Keratinocyte (primary cell): ENCODE data around the gene EML5. TPM values are rescaled to one million over a fixed set of nuclear protein-coding genes. Genes with fewer than 3 reads are reported as not detected.

Experiments
- DNase-seq: peaks from one replicate; pipeline ENCODE4 v3.0.0-alpha.2; 2011; ENCODE audit warnings: low read depth, missing footprints, low spot score
- FAIRE-seq: peaks from 2 replicates; lab custom pipeline; 2011; peaks lifted over from hg19 to GRCh38; lab: Jason Lieb, UNC
- H2AFZ ChIP-seq: 2 replicates; pipeline ENCODE4 v1.6.0; 2012; ENCODE audit warnings: low read length, control low read depth, inconsistent platforms; ENCODE audit not compliant: control insufficient read depth
- H3K27ac ChIP-seq: 2 replicates; pipeline ENCODE4 v1.5.1; 2011; ENCODE audit warnings: low read length; ENCODE audit not compliant: control insufficient read depth, insufficient read depth
- H3K27me3 ChIP-seq: 3 replicates; pipeline ENCODE4 v1.6.0; 2011; ENCODE audit warnings: low read length; ENCODE audit not compliant: control insufficient read depth, insufficient read depth; ENCODE audit errors: extremely low read depth
- H3K36me3 ChIP-seq, 2 experiments: 2 replicates in 1 of 2; 3 replicates in 1 of 2; pipeline ENCODE4 v1.5.1; 2011; ENCODE audit warnings: low read length in 2 of 2, mild to moderate bottlenecking in 1 of 2; ENCODE audit not compliant: control insufficient read depth in 2 of 2, insufficient read depth in 2 of 2; ENCODE audit errors: extremely low read depth in 1 of 2
- H3K4me1 ChIP-seq: 3 replicates; pipeline ENCODE4 v1.5.1; 2011; ENCODE audit warnings: low read length; ENCODE audit not compliant: control insufficient read depth, insufficient read depth; ENCODE audit errors: extremely low read depth
- H3K4me2 ChIP-seq: 3 replicates; pipeline ENCODE4 v1.6.0; 2011; ENCODE audit warnings: low read depth, low read length; ENCODE audit not compliant: control insufficient read depth, insufficient read depth; ENCODE audit errors: extremely low read depth
- H3K4me3 ChIP-seq, 3 experiments: fragments of 200-600 bp in 1 of 3; sonication (generic) in 1 of 3; 2 replicates in 2 of 3; 3 replicates in 1 of 3; pipeline ENCODE4 v1.5.1; 2011 to 2016; ENCODE audit warnings: low read length in 3 of 3, mild to moderate bottlenecking in 3 of 3, control low read depth in 2 of 3, inconsistent platforms in 1 of 3, low read depth in 1 of 3, mixed read lengths in 1 of 3, mixed run types in 1 of 3, moderate library complexity in 1 of 3; ENCODE audit not compliant: control insufficient read depth in 2 of 3, insufficient read depth in 2 of 3; ENCODE audit errors: extremely low read depth in 1 of 3
- H3K79me2 ChIP-seq: 2 replicates; pipeline ENCODE4 v1.6.0; 2012; ENCODE audit warnings: low read length; ENCODE audit not compliant: control insufficient read depth, insufficient read depth
- H3K9ac ChIP-seq: 3 replicates; pipeline ENCODE4 v1.6.0; 2011; ENCODE audit warnings: low read length; ENCODE audit not compliant: control insufficient read depth, insufficient read depth; ENCODE audit errors: extremely low read depth
- H3K9me1 ChIP-seq: 3 replicates; pipeline ENCODE4 v1.6.0; 2011; ENCODE audit warnings: low read length; ENCODE audit not compliant: control insufficient read depth, insufficient read depth; ENCODE audit errors: extremely low read depth
- H3K9me3 ChIP-seq: 2 replicates; pipeline ENCODE4 v1.5.1; 2012; ENCODE audit warnings: low read depth, low read length; ENCODE audit not compliant: control insufficient read depth
- H4K20me1 ChIP-seq: 3 replicates; pipeline ENCODE4 v1.6.0; 2011; ENCODE audit warnings: low read length; ENCODE audit not compliant: control insufficient read depth, insufficient read depth; ENCODE audit errors: extremely low read depth
- CTCF ChIP-seq, 3 experiments: IDR thresholded peaks in 1 of 3; conservative IDR thresholded peaks in 1 of 3; optimal IDR thresholded peaks in 1 of 3; 2 replicates in 2 of 3; 3 replicates in 1 of 3; pipeline versions ENCODE3 to v1.5.1; 2011; ENCODE audit warnings: low read length in 3 of 3, mild to moderate bottlenecking in 3 of 3, moderate library complexity in 2 of 3, control low read depth in 1 of 3, inconsistent platforms in 1 of 3; ENCODE audit not compliant: insufficient read depth in 2 of 3; ENCODE audit errors: extremely low read depth in 1 of 3
- EZH2 ChIP-seq: IDR thresholded peaks from one replicate; pipeline ENCODE4 v1.6.1; 2012; ENCODE audit warnings: inconsistent platforms, mild to moderate bottlenecking, low read length, moderate library complexity
- dilution Hi-C: fragments of 300-500 bp; cut with MboI; formaldehyde crosslinking; loops from one replicate; pipeline ENCODE4 v1.7.0; 2020; ENCODE audit warnings: low sequenced_read_pairs; ENCODE audit not compliant: extremely low pct_ligation_motif_present
- polyA plus RNA-seq, 5 experiments: library from polyadenylated mRNA; depleted of rRNA in 3 of 5; stranded (reverse) in 3 of 5; stranded (forward) in 1 of 5; unstranded in 1 of 5; fragments of >200 nt; gene quantifications; 1 replicate in 1 of 5; 2 replicates in 3 of 5; 3 replicates in 1 of 5; pipeline versions ENCODE4 v1.2.1 to v1.2.3, GENCODE V29; 2011 to 2012; ENCODE audit warnings: missing spikeins in 2 of 5, low read depth in 1 of 5, low replicate concordance in 1 of 5

EML5 gene
- polyA plus RNA-seq, 1 donor (not counting 4 experiments of a cell fraction or from before 2014, with no cell fraction given): 1.4 TPM

DNA sequence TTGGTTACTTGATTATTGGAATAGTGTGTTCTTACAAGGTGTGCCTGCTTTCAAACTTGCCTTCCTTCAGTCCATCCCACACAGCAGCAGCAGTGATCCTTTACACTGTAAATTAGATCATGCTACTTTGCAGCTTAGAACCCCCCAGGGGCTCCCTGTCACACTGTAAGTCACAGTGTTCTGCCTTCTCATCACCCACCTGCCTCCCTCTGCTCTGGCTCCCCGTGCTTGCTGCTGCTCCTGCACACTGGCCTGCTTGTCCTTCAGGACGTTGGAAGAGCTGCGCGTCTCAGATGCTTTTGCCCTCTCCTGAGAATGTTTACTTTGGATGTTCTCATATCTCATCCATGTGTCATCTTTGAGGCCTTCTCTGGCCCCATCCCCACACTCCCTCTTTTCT, 202.6 kb downstream of the EML5 start:
- no peak for TF ChIP-seq EZH2
- TF ChIP-seq CTCF (optimal IDR thresholded peaks at IDR 0.05 in 1 of 3, IDR thresholded peaks at IDR 0.05 in 1 of 3, conservative IDR thresholded peaks at IDR 0.05 in 1 of 3; ENCODE audit: extremely low read depth in 1 of 3, insufficient read depth in 2 of 3, low read length in 3 of 3): no peak
- Histone ChIP-seq H3K36me3 (peaks cover 6 to 7% of the 10 kb centered on the region in 2 experiments), H4K20me1 (no peaks in the 10 kb centered on the region), H3K4me2 (no peak overlapping the region), H3K79me2 (no peaks in the 10 kb centered on the region), H3K27me3 (no peaks in the 10 kb centered on the region), H3K4me3 (no peak overlapping the region), H2AFZ (no peak overlapping the region), H3K27ac (no peak overlapping the region), H3K4me1 (no peaks in the 10 kb centered on the region), H3K9me3 (no peaks in the 10 kb centered on the region), H3K9me1 (no peaks in the 10 kb centered on the region), H3K9ac (no peak overlapping the region)
- DNase-seq (no peak), FAIRE-seq (no peak)
- dilution Hi-C loops: no loop called here

GRCh38 chr14:88588081-88588480, 204.7 kb downstream of the EML5 start:
- H4K20me1 ChIP-seq: no peaks in the 10 kb centered on the region
- no peak overlapping the region for H3K27ac ChIP-seq

More at GRCh38 chr14:88588081-88588480, 204.7 kb downstream of the EML5 start:
- DNase-seq (no peak), FAIRE-seq (no peak)
- H3K4me3 ChIP-seq: no peak overlapping the region
- dilution Hi-C loops: no loop called here
- H3K27me3 ChIP-seq: no peaks in the 10 kb centered on the region
- no peaks in the 10 kb centered on the region for H3K9me3 ChIP-seq
- no peak overlapping the region for H3K4me2 ChIP-seq
- no peaks in the 10 kb centered on the region for H3K4me1 ChIP-seq
- no peak overlapping the region for H2AFZ ChIP-seq
- H3K9ac ChIP-seq: no peak overlapping the region
- TF ChIP-seq EZH2 (no peak), CTCF (optimal IDR thresholded peaks at IDR 0.05 in 1 of 3, IDR thresholded peaks at IDR 0.05 in 1 of 3, conservative IDR thresholded peaks at IDR 0.05 in 1 of 3; ENCODE audit: extremely low read depth in 1 of 3, insufficient read depth in 2 of 3, low read length in 3 of 3) (no peak)
- peaks cover 7 to 14% of the 10 kb centered on the region in 2 experiments for H3K36me3 ChIP-seq
- no peaks in the 10 kb centered on the region for H3K9me1 ChIP-seq
- H3K79me2 ChIP-seq: no peaks in the 10 kb centered on the region
